Upper lobe of right lung (tissue), 1 donor: Measurements from ENCODE around the gene GSTM4. TPM values are rescaled to one million over a fixed set of nuclear protein-coding genes. Genes with fewer than 3 reads are reported as not detected.

ENCODE experiments used
- ATAC-seq: fragments of 200-7000 bp; cut with Tn5 transposase; one replicate; pipeline ENCODE4 v1.9.1; 2020; ENCODE audit warnings: mild to moderate bottlenecking, moderate library complexity
- DNase-seq: peaks from one replicate; pipeline ENCODE4 v3.0.0-alpha.2; 2020
- H3K27ac ChIP-seq: fragments of 200-600 bp; one replicate; pipeline ENCODE4 v1.8.0; 2022
- H3K27me3 ChIP-seq: fragments of 200-600 bp; one replicate; pipeline ENCODE4 v1.8.0; 2022; ENCODE audit warnings: mild to moderate bottlenecking
- H3K36me3 ChIP-seq: fragments of 200-600 bp; one replicate; pipeline ENCODE4 v1.8.0; 2022
- H3K4me1 ChIP-seq: fragments of 200-600 bp; one replicate; pipeline ENCODE4 v1.8.0; 2022
- H3K4me3 ChIP-seq: fragments of 200-600 bp; one replicate; pipeline ENCODE4 v1.8.0; 2022; ENCODE audit warnings: mild to moderate bottlenecking
- H3K9me3 ChIP-seq: fragments of 200-600 bp; one replicate; pipeline ENCODE4 v1.8.0; 2022
- CTCF ChIP-seq: fragments of 200-600 bp; IDR thresholded peaks from one replicate; pipeline ENCODE4 v1.8.0; 2022; ENCODE audit warnings: antibody characterized with exemption
- intact Hi-C: fragments of 100-400 bp; cut with DNase I; formaldehyde crosslinking; loops from one replicate; pipeline ENCODE4 v1.11.0; 2022
- total RNA-seq: library from RNA; stranded (reverse); fragmentation: NEBNext Ultra II Directional; extraction: Animal tissue kit (Norgen Biotek cat#: 25700); gene quantifications from one replicate; pipeline ENCODE4 v1.2.1, GENCODE V29; 2021
- donor health status: DM: no; HTN: yes; CAD: no; lungs with severe emphysema.

The GSTM4 gene
- total RNA-seq, 1 donor from 2014 or later: 17.2 TPM

- TF ChIP-seq CTCF: no peak
- Histone ChIP-seq H3K4me3 (no peak overlapping the region), H3K27me3 (no peaks in the 10 kb centered on the region), H3K36me3 (no peaks in the 10 kb centered on the region), H3K9me3 (no peaks in the 10 kb centered on the region), H3K4me1 (peaks cover 20% of the 10 kb centered on the region), H3K27ac (peak overlapping the region; percentile 68)
- peak; percentile 78 for ATAC-seq
- intact Hi-C loops: no loop called here
- DNase-seq: no peak
Measured at GRCh38 chr1:109615879-109616278, 40.0 kb upstream of the GSTM4 start.

GRCh38 chr1:109616391-109616790 lies 39.5 kb upstream of the GSTM4 start:
- DNase-seq (no peak), ATAC-seq (no peak)
- H3K4me1 ChIP-seq: peaks cover 21% of the 10 kb centered on the region
- intact Hi-C loops: no loop called here
- no peaks in the 10 kb centered on the region for H3K27me3 ChIP-seq
- H3K9me3 ChIP-seq: no peaks in the 10 kb centered on the region
- peak overlapping the region; percentile 68 for H3K27ac ChIP-seq
- no peak overlapping the region for H3K4me3 ChIP-seq
- no peaks in the 10 kb centered on the region for H3K36me3 ChIP-seq
- TF ChIP-seq CTCF: no peak

- H3K9me3 ChIP-seq: no peaks in the 10 kb centered on the region
- peak overlapping the region; percentile 68 for H3K27ac ChIP-seq
- H3K4me1 ChIP-seq: peaks cover 28% of the 10 kb centered on the region
- ATAC-seq (peak; percentile 24), DNase-seq (no peak)
- no peaks in the 10 kb centered on the region for H3K36me3 ChIP-seq
- intact Hi-C loops: no loop called here
- H3K27me3 ChIP-seq: no peaks in the 10 kb centered on the region
- H3K4me3 ChIP-seq: no peak overlapping the region
- TF ChIP-seq CTCF: no peak
Measured at GRCh38 chr1:109617291-109617801, 38.6 kb upstream of the GSTM4 start.

GRCh38 chr1:109618661-109619575 lies 37.0 kb upstream of the GSTM4 start:
- ATAC-seq: no peak
- no peaks in the 10 kb centered on the region for H3K9me3 ChIP-seq
- TF ChIP-seq CTCF: no peak
- peaks cover 44% of the 10 kb centered on the region for H3K4me1 ChIP-seq
- H3K27ac ChIP-seq: peak overlapping the region; percentile 82
- intact Hi-C loops: no loop called here
- DNase-seq: no peak
- H3K4me3 ChIP-seq: peak overlapping the region; percentile 83
- H3K36me3 ChIP-seq: no peaks in the 10 kb centered on the region
- no peaks in the 10 kb centered on the region for H3K27me3 ChIP-seq

GRCh38 chr1:109619576-109620400 lies 36.1 kb upstream of the GSTM4 start, which contains the start of the genes AMPD2 and GNAT2:
Gene AMPD2 (plus strand): TSS chr1:109619837. CDS start chr1:109621176, 1,339 bp downstream.
Gene GNAT2 (minus strand): TSS chr1:109619616. CDS start chr1:109612870, 6,746 bp downstream.
- peak; percentile 90 for DNase-seq
- peak within 1 kb of the TSS; percentile 82 for H3K27ac ChIP-seq
- peak within 1 kb of the TSS; percentile 83 for H3K4me3 ChIP-seq
- H3K27me3 ChIP-seq: no peaks in the 10 kb centered on the region
- no peaks in the 10 kb centered on the region for H3K9me3 ChIP-seq
- intact Hi-C loops: no loop called here
- peak; percentile 77 for ATAC-seq
- TF ChIP-seq CTCF: no peak
- no peaks in the 10 kb centered on the region for H3K36me3 ChIP-seq
- H3K4me1 ChIP-seq: peaks cover 53% of the 10 kb centered on the region
